HG03280 (cell line): ENCODE data around the gene VPS8.

Source experiments
- ATAC-seq: cut with Tn5 transposase; IDR thresholded peaks from one replicate; pipeline ENCODE4 v1.9.1; 2021; ENCODE audit warnings: mild to moderate bottlenecking, moderate library complexity; ENCODE audit not compliant: unreplicated experiment

Gene VPS8

GRCh38 chr3:185051801-185052200 is 239.8 kb downstream of the VPS8 start:
- ATAC-seq: no peak

GRCh38 chr3:185052631-185053030 is 240.7 kb downstream of the VPS8 start:
- ATAC-seq: no peak

- ATAC-seq: no peak
These were observed 244.9 kb downstream of the VPS8 start for GRCh38 chr3:185056908-185057307.

GRCh38 chr3:185057829-185058228 is 245.9 kb downstream of the VPS8 start:
- ATAC-seq: no peak

- ATAC-seq: no peak
These were observed 246.8 kb downstream of the VPS8 start for GRCh38 chr3:185058796-185059195.

GRCh38 chr3:185059766-185060165 is 247.8 kb downstream of the VPS8 start:
- no peak for ATAC-seq

GRCh38 chr3:185060655-185061054 is 248.7 kb downstream of the VPS8 start:
- ATAC-seq: no peak

- ATAC-seq: no peak
These were observed 250.2 kb downstream of the VPS8 start for GRCh38 chr3:185062191-185062590.

- no peak for ATAC-seq
These were observed 251.5 kb downstream of the VPS8 start for GRCh38 chr3:185063431-185063830.

GRCh38 chr3:185065059-185065458 is 253.1 kb downstream of the VPS8 start:
- no peak for ATAC-seq

- ATAC-seq: no peak
These were observed 254.3 kb downstream of the VPS8 start for GRCh38 chr3:185066251-185066650.

- no peak for ATAC-seq
These were observed 255.2 kb downstream of the VPS8 start for GRCh38 chr3:185067173-185067572.

GRCh38 chr3:185069037-185070030 is 257.4 kb downstream of the VPS8 start:
- ATAC-seq: no peak

- no peak for ATAC-seq
These were observed 258.7 kb downstream of the VPS8 start for GRCh38 chr3:185070491-185071286.

GRCh38 chr3:185071287-185071800 is 259.4 kb downstream of the VPS8 start:
- no peak for ATAC-seq

- ATAC-seq: no peak
These were observed 263.6 kb downstream of the VPS8 start for GRCh38 chr3:185075547-185075946.

- no peak for ATAC-seq
These were observed 264.3 kb downstream of the VPS8 start for GRCh38 chr3:185076219-185076618.

- no peak for ATAC-seq
These were observed 267.7 kb downstream of the VPS8 start for GRCh38 chr3:185079625-185080024.

- no peak for ATAC-seq
These were observed 269.6 kb downstream of the VPS8 start for GRCh38 chr3:185081521-185081920.

- ATAC-seq: no peak
These were observed 270.2 kb downstream of the VPS8 start for GRCh38 chr3:185082149-185082548.

- ATAC-seq: no peak
These were observed 270.9 kb downstream of the VPS8 start for GRCh38 chr3:185082829-185083228.

GRCh38 chr3:185084402-185084801 is 272.4 kb downstream of the VPS8 start:
- no peak for ATAC-seq
